Neutrophil (primary cell): Measurements from ENCODE around the gene NFAM1.

ENCODE experiments used
- H3K27ac ChIP-seq: fragments of 200-600 bp; sonication (generic); 2 replicates; pipeline ENCODE4 v1.5.1; 2016; ENCODE audit warnings: mild to moderate bottlenecking, moderate library complexity
- H3K27me3 ChIP-seq: fragments of 200-600 bp; sonication (generic); 2 replicates; pipeline ENCODE4 v1.6.0; 2016; ENCODE audit warnings: mild to moderate bottlenecking
- H3K36me3 ChIP-seq: fragments of 200-600 bp; sonication (generic); 2 replicates; pipeline ENCODE4 v1.5.1; 2017
- H3K4me1 ChIP-seq, 2 experiments: fragments of 200-600 bp in 1 of 2; sonication (generic) in 1 of 2; 1 replicate in 1 of 2; 2 replicates in 1 of 2; pipeline versions ENCODE4 v1.5.1 to v1.6.1; 2013 to 2016; ENCODE audit warnings: low read depth in 1 of 2, low read length in 1 of 2, mild to moderate bottlenecking in 1 of 2, moderate library complexity in 1 of 2; ENCODE audit not compliant: control insufficient read depth in 1 of 2, insufficient read depth in 1 of 2
- H3K4me3 ChIP-seq, 2 experiments: fragments of 200-600 bp in 1 of 2; sonication (generic) in 1 of 2; 1 replicate in 1 of 2; 2 replicates in 1 of 2; pipeline ENCODE4 v1.5.1; 2013 to 2016; ENCODE audit warnings: low read depth in 1 of 2, low read length in 1 of 2, mild to moderate bottlenecking in 1 of 2, moderate library complexity in 1 of 2
- H3K9me3 ChIP-seq: fragments of 200-600 bp; sonication (generic); 2 replicates; pipeline ENCODE4 v1.5.1; 2016
- CTCF ChIP-seq: fragments of 200-600 bp; sonication (generic); IDR thresholded peaks from 2 replicates; pipeline ENCODE4 v1.5.1; 2016; ENCODE audit warnings: antibody characterized with exemption

NFAM1 gene

DNA sequence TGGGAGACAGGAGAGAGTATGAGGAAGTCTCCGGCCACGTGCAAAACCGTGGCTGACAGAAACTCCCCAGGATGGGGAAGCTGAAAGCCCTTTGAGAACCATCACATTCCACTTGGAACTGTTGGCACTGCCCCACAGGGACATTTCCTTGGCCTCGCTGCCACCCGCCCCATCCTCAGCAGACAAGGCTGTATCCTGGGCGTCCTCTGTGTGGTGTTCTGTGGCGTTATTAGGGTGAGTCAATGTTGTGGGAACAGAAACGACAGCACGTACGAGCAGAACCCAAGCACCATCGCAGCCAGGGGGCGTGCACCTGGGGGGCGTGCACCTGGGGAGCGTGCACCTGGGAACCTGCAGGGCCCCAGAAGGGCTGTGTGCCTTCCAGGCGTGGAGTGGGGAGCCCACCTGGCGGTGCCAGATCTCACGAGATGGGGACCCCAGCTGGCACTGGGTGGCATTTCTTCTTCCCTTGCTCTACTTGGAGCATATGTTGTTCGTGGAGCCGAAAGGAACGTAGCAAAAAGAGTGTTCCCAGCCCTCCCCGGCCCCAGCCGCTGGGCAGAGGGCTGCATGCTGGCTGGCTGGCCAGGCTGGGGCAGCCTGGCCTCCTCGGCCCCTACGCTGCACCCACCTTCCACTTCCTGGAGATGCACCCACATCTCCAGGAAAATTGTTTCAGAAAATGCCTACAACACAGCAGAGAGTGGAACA lies 35.4 kb downstream of the NFAM1 start:
- Histone ChIP-seq H3K4me3 (peak overlapping the region; percentile 41 to 51), H3K9me3 (no peaks in the 10 kb centered on the region), H3K4me1 (peaks cover 38 to 45% of the 10 kb centered on the region in 2 experiments), H3K27ac (peak overlapping the region; percentile 99), H3K36me3 (peaks cover 87% of the 10 kb centered on the region), H3K27me3 (no peaks in the 10 kb centered on the region)
- TF ChIP-seq CTCF, result peak; percentile 33

GRCh38 chr22:42389143-42389542 lies 43.1 kb downstream of the NFAM1 start:
- TF ChIP-seq CTCF, result no peak
- H3K27ac ChIP-seq, result peak overlapping the region; percentile 33
- H3K27me3 ChIP-seq, result no peaks in the 10 kb centered on the region
- peaks cover 100% of the 10 kb centered on the region for H3K36me3 ChIP-seq
- no peak overlapping the region for H3K4me3 ChIP-seq
- H3K4me1 ChIP-seq, result no peaks in the 10 kb centered on the region
- no peaks in the 10 kb centered on the region for H3K9me3 ChIP-seq

DNA sequence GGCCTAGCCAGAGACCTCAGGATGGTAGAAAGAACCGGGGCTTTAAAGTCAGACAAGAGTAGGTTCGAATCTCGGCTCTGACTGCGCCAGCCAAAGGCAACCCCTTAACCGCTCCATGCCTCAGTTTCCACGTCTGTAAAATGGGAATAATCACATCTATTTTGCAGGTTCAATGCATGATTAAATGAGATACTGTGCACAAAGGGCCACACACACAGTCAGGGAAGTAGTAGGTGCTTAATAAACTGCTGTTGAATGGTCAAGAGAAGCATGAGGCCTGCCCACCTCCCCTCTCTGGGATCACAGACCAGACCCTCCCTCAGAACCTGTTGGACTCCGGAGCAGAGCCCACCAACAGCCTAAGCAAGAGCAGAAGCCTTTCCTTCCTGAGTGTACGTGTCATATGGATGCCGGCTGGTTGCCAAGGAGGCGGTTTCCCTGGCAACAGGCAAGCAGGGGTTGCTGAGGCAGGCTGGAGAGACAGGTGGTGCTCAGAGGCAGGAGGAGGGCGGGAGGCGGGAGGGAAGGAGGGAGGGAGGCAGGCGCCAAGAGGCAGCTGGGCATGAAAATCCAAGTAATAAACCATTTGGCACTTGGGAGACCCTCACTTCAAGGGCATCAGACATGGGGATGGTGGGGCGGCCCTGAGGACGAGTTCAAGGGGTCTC lies 43.9 kb downstream of the NFAM1 start:
- no peaks in the 10 kb centered on the region for H3K9me3 ChIP-seq
- H3K4me1 ChIP-seq, result no peaks in the 10 kb centered on the region
- H3K27me3 ChIP-seq, result no peaks in the 10 kb centered on the region
- H3K4me3 ChIP-seq, result no peak overlapping the region
- peaks cover 100% of the 10 kb centered on the region for H3K36me3 ChIP-seq
- TF ChIP-seq CTCF, result no peak
- peak overlapping the region; percentile 64 for H3K27ac ChIP-seq

- Histone ChIP-seq H3K27ac (peak overlapping the region; percentile 64), H3K36me3 (peaks cover 100% of the 10 kb centered on the region), H3K4me1 (no peaks in the 10 kb centered on the region), H3K27me3 (no peaks in the 10 kb centered on the region), H3K9me3 (no peaks in the 10 kb centered on the region), H3K4me3 (no peak overlapping the region)
- no peak for TF ChIP-seq CTCF
Observed at GRCh38 chr22:42387631-42388030, 44.6 kb downstream of the NFAM1 start.

GRCh38 chr22:42385696-42386095 lies 46.5 kb downstream of the NFAM1 start:
- no peaks in the 10 kb centered on the region for H3K9me3 ChIP-seq
- H3K27ac ChIP-seq, result peak overlapping the region; percentile 64
- H3K27me3 ChIP-seq, result no peaks in the 10 kb centered on the region
- TF ChIP-seq CTCF, result no peak
- no peak overlapping the region for H3K4me3 ChIP-seq
- peaks cover 100% of the 10 kb centered on the region for H3K36me3 ChIP-seq
- H3K4me1 ChIP-seq, result no peaks in the 10 kb centered on the region
